Stimulated activated CD4-positive, alpha-beta T cell treated with anti-CD3 and anti-CD28 coated beads, Interleukin-1b, Interleukin-23, amount 100 ng/mL, for 24 hours (primary cell): ENCODE measurements around the gene WNT8A.

Experiments used
- DNase-seq, 4 experiments: peaks; one replicate each; pipeline ENCODE4 v3.0.0-alpha.2; 2020; ENCODE audit warnings: low read depth in 4 of 4, low spot score in 1 of 4

WNT8A gene

DNA sequence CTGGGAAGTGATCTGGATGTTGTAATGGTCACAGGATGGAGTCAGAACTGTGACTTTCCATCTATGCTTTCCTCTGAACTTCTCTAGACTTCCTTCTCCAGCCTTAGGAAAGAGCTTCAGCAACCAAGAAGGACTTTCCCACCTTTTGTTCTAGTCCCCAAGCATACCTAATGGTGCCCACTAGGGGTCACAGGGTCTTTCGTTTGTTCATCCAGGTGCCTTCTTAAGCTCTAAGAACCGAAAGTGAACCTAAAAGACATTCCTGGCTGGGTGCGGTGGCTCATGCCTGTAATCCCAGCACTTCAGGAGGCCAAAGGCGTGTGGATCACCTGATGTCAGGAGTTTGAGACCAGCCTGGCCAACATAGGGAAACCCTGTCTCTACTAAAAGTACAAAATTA is 1.8 kb upstream of the WNT8A start:
- DNase-seq: no peak

DNA sequence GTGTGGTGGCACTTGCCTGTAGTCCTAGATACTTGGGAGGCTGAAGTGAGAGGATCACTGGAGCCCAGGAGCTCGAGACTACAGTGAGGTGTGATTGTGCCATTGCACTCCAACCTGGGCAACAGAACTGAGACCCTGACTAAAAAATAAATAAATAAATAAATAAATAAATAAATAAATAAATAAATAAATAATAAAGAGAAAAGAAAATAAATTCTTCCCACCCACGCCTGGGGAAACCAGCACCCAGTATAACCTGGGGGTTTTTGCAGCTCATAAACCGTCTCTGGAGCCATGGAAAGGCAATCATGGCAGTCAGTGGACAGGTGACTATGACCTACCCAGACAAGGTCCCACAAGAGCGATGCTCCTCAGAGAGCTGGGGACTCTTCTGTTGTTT is 7.9 kb downstream of the WNT8A start:
- no peak for DNase-seq

DNA sequence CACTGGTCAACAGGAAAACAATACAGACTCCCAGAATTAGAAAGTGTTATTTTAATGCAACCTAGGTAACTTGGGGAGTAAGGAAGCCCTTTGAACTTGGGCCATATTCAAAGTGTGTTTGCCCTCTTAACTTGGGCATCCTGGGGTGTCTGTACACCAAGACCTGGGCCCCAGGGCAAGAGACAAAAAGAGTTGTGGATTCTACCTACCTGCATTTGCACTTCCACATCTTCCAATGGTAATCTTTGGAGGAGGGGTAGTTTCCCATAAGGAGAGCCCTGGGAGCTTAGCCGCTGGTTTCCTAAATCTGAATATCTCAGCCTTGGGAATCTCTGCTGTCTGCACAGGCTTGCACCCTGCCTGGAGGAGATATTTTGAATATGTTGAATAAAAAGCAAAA is 8.5 kb downstream of the WNT8A start:
- no peak for DNase-seq

DNA sequence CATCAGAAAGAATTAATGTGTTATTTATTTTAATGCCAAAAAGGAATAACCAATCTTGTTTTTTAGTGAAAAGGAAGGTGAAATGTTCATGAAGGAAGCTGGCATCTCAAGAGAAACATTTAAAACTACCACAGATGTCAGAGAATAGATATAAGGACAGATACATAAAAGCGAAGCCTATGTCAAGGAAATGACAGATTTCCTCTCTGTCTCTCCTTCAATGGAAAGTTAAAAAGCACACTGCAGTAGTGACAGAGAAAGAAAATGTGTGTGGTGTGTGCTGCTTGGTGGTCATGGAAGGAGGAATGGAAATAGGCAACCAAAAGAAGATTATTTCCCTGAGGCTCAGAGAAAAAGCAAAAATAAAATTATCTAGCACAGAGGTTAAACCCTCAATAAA is 9.2 kb downstream of the WNT8A start:
- no peak for DNase-seq

DNA sequence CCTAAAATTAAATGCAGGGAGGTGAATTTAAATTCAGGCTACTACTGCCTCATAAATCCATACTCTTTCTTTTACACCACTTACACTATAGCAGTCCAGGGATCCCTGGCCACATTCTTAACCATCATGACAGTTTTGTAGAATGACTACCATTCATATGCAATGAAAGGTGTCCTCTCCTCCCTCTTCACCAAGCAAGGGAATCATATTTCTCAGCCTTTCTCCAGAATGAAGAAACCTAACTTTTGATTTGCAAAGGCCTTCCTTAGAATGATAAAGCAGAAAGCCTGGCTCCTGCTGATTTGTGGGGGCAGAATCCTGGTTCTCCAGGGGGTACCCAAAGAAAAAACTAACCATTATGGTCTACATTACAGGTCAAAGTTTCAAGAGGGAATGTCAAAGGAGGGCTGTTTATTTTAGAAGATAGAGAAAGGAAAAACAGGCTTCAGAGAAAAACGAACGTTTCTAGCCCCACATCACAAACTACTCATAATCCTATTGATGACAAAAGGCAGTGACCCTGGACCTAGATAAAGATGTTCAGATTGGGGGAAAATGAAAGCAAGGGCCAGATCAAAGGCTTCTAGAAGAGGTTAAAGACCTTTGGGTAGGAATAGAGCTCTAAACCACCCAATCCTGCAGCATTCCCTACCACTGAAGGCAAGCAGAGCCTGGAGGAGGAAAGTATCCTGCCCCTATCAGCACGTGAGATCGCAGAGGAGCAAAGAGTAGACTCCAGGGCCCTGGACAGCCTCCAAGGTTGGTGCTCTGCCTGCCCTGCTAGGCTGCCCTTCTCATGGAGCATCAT is 11.5 kb downstream of the WNT8A start:
- no peak for DNase-seq

DNA sequence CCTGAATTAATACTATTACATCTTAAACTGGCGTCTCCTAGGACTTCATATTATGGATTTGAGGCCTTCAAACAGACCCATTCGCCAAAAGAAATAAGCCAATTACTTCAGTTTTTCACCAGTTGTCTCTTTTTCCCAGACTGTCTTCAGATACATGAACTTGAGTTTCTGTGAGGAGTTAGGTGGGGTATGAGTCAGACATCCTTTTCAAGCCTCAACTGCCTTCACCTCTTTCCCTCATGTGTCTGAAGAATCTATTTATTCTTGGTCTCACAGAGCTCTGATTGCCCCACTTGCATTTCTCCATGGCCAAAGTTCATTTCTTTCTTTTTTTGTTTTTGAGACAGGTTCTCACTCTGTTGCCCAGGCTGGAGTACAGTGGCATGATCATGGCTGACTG is 12.5 kb downstream of the WNT8A start:
- DNase-seq: no peak

DNA sequence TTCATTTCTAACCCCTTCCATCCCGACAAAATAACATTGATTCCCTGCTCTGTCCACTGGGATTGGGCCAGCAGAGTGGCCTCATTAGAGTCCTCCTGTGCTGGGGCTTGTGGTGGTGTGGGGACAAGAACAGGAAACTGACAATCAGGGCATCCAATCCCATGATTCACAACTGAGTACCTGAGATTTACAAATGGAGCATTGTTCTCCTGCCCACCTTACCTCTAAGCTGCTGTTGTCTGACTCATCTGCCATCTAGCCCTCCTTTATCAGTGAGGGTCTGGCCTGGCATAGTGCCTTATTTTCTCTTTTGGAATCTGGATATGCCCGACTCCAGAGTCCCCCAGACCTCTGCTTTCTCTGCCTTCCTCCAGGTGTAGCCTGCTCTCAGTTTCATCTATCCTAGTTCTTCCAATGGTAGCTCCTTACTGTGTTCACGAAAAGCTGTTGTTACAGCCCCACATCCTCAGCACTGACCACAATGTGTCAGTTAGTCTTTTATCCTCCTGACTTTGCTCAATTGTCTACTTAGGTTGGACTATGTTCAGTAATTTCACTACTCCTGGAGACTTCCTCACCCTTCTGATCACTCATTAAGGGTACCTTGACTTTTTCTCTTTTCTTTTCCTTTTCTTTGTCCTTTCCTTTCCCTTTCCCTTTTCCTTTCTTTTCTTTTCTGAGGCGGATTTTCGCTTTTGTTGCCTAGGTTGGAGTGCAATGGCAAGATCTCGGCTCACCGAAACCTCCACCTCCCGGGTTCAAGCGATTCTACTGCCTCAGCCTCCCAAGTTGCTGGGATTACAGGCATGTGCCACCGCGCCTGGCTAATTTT is 13.4 kb downstream of the WNT8A start:
- no peak for DNase-seq

DNA sequence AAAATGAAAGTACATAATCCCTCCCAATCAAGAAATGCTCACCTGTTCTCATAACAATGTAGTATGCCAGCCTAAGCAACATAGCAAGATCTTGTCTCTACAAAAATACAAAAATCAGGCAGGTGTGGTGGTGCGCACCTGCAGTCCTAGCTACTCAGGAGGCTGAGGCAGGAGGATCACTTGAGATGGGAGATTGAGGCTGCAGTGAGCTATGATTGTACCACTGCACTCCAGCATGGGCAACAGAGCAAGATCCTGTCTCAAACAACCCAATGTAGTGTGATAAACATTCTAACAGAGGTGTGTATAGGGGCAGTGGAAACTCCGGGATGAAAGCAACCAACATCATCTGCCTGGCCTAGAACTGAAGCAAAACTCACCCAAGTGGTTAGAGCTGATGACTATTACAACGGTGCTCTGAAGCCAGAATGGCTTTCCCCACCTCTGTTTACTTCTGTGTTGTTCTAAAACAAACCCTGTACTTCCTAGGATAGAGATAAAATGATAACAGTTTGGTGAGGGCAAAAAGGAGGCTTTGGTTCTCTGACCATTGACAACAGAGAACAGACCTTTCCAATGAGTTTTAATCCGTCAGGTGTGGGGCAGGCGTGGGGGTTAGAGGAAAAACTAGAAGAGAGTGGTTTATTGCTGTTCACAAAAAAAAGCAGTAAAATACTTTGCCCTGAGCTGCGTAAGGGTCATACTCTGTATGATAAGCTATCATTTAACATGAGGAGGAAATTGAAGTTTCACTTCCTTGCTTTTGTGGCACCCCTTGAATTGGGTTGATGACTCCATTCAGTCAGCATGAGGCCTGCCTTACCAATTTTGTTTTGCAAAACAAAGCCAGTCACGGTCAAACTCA is 18.9 kb downstream of the WNT8A start:
- no peak for DNase-seq

DNA sequence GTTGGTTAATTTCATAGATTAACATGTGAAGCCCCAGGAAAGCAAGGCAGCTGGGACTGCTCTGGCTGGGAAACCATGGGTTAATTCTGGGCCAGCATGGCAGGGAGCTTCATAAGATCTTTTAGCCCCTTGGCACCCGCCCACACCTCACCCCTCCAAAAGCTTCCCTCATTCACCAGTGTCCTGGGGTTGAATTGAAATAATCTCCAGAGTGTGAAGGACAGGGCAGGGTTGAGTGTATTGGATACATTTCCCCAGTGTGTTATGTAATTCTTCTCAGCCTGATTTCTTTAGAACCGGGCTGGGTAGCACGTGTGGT is 19.4 kb downstream of the WNT8A start:
- no peak for DNase-seq

DNA sequence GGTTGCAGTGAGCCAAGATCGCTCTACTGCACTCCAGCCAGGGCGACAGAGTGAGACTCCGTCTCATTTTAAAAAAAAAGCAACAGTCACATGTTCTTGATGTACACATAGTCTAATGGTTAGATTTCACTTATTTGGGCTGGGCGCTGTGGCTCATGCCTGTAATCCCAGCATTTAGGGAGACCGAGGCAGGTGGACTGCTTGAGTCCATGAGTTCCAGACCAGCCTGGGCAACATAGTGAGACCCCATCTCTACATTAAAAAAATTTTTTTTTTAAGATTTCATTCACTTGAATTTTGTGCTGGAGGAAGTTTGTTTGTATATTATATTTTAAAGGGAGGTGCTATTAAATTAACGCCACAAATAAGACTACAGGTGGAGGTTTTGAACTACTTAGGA is 21.9 kb downstream of the WNT8A start:
- no peak for DNase-seq

DNA sequence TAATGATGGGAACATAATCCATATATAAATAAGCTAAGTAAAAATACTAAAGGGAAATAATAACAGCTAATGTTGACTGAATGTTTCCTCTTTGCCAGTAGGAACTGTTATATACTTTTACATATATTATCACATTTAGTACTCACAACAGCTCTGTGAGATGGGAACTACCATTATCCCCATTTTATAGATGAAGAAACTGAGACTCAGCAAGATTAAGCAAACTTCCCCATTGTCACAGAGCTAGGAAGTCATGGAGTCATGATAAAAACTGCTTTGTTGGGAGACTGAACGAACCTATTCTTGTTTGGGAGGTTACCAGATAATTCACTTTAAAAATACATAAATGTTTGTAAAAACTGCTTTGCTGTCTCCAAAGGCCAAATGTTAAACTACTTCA is 23.4 kb downstream of the WNT8A start:
- no peak for DNase-seq

DNA sequence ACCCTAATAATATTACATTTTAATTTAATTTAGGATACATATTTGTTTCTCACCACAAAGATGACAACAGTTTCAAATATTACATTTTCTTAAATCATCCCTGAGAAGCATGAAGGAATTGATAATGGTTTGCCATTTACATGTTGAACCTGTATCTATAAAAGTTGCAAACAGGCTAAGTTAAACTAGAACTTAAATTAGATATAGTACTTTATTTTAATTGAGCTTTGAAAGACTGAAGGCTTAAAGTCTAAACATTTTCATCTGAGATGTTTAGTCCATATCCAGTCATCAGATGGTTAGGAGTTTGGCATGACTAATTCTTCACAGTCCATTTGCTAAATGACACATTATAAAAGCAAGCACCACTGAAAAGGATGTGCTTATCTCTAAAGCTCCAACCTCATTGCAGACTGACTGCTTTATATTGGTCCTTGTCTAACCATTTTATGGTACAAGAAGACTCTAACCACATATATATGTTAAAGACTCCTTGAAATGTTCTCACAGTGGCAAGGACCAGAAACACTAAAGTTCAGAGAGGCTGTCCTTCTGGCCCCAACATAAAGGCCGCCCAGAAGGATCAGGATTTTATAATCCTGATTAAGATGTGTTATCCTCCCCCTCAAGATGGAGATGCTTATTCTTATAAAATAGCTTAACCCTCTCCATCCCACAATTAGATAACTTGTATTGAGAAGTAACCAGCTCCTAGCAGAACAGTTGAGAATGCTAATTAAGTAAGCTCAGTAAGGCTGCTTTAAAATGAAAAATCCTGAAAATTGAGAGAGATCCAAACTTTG is 25.8 kb downstream of the WNT8A start:
- DNase-seq: no peak

DNA sequence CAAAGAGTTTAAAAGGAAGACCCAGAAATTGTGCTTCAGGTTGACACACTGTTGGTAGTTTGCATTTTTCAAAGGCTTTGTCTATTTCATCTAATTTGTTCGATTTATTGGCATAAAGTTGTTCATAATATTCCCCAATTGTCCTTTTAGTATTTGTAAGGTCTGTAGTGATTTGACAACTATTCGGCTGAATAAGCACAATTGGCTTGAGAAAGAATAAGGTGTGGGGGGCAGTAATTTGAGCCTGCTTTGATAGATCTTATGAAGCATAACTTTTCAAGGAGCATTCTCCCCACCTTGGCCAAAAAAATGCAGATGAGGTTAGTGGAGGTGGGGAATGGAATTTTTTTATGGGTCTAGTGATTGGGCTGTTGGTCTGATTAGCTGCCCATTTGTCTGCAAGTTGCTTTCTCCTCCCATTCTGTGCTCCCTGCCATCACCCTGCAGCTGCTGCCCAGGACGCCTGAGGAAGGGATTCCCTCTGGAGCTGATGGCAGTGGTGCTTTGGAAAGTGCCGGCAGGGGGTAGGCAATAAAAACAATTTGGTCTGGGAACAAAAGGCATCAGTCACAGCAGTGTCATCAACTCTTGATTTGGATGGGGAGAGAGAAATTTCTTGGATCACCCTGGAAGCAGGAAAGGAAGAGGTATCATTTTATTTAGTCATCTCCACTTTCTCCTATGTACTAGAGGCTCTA is 26.6 kb downstream of the WNT8A start:
- DNase-seq: no peak

DNA sequence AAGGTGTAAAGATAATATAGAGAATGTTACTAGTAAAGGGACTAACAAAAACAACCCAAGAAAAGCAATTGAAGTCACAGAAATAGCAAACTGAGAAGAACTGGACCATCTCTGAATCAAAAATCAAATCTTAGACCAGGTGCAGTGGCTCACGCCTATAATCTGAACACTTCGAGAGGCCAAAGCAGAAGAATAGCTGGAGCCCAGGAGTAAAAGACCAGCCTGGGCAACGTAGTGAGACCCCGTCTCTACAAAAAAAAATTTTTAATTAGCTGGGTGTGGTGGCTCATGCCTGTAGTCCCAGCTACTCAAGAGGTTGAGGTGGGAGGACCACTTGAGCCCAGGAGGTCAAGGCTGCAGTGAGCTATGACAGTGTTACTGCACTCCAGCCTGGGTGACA is 27.3 kb downstream of the WNT8A start:
- DNase-seq: no peak

DNA sequence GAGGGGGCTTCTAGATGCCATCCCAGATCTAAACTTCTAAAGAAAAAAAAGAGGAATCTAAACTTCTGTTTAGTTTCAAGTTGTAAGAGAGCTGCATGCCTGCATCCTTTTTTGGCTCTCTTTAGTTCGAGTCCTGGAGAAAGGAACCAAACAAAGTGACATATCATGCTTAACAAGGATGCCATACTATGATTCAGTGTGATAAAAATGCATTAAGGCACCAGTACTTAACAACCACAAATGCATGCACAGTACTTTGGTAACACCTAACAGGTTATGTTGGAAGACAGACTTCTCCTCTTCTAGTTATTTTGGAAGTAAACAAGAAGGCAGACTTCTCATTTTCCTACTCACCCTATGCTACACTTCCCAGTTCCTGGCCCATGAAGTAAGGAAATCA is 28.1 kb downstream of the WNT8A start:
- DNase-seq: no peak

DNA sequence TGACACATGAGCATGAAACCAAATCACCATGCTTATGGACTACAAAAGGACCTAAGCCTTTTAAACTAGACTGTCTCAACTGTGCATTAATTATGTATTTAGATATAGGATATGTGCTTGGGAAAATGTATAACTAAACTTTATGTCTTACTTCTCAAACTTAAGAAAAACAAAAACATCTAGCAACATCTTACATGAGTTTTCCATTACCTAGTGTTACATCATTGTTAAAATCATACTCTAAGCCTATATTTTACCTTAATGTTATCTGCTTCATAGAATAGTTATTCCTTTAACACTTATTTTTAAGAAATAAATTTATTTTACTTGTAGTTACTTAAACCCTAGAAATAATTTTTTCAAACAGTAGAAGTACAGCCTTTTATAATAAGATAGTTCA is 31.4 kb downstream of the WNT8A start:
- DNase-seq: no peak

DNA sequence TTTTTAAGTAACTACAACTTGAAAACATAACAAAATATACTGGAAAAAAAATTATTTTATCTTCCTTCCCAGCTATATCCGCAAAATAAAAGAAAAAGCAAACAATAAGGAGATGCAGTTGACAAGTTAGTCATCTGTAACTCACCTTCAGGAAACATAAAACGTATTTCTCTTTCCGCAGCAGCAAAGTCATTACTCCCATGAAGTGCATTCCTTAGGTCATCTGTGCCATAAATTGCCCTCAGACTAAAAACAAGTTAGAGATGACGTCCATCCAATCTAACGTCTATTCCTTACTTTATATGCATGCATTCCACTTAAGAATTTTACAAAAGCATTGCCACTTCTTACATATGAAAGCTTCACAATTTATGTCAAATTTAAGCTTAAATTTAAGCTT is 44.5 kb downstream of the WNT8A start:
- DNase-seq: no peak

DNA sequence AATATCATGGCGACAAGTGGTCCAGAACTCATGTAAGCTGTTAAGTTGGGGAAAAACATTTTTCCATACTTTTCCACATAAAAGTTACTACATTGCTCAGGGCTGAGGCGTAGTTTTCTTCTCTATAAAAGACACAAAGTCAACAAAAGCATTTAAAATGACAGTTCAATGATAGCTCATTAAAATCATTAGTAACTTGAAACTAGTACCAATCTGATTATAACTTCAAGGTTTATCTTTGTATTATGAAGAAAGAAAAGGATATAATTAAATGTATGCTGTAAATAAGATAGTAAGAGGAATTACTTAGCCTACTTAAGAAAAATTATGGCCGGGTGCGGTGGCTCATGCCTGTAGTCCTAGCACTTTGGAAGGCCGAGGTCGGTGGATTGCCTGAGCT is 45.5 kb downstream of the WNT8A start:
- DNase-seq: no peak

DNA sequence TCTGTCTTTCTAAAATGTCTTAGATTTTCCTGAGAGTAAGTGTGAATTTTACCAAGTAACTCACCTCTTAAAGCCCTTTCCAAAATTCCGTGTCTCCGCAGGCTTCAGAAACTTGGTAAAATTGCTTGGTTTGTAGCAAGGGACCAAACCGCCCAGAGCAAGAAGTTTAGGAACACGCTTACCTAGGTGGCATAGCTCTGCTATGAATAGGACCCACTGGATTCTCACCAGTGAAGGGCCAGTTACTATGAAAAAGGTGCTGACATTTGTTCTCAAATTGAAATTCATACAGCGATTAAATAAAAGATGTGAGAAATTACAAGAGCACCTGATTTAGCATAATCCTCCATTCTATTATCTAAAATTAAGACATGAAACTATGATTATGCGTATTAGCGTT is 48.7 kb downstream of the WNT8A start:
- DNase-seq: no peak

DNA sequence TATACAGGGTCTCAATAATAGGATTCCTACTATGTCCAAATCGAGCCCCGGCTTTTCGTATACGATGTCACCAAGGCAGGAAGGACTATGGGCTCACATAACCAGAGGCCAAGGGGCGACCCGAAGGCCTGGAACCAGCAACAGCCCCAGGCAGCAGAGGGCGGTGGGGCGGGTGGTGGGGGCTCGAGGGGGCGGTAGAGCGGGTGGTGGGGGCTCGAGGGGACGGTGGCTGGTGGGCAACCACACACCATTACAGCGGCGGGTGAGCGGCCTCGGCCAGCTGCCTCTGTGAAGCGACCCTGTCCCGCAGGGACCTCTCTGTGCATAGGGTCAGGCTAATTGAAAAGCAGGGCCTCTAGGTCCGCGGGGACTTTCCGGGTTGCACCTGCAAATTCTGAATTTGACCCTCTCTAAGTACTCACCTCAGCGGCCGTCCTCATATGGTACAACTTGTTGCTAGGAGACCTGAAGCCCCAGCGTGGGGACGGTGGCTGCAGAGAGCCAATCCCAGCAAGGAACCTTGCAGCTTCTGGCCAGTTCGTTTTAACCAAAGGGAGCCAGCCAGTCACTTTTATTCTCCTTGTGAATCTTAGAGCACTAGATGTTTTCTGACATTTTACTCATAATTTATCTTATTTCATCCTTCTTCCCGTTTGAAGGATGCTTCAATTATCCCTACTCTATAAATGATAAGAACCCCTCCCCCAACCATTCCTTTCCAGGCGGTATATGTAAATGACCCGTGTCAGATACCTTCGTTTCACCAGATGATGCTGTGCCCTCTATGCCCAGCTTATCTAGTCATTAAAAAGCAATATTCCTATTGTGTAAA is 55.3 kb downstream of the WNT8A start, which contains the start of gene NME5:
Gene NME5 (minus strand): TSS at position 480 of the 832 bp plus-strand sequence. CDS start 648 bp downstream, outside the sequence.
- no peak for DNase-seq
